Keratinocyte (primary cell): Measurements from ENCODE around the gene KDR. TPM values are rescaled to one million over a fixed set of nuclear protein-coding genes. Genes with fewer than 3 reads are reported as not detected.

Experiments used
- DNase-seq: peaks from one replicate; pipeline ENCODE4 v3.0.0-alpha.2; 2011; ENCODE audit warnings: low read depth, missing footprints, low spot score
- FAIRE-seq: peaks from 2 replicates; lab custom pipeline; 2011; peaks lifted over from hg19 to GRCh38; lab: Jason Lieb, UNC
- H2AFZ ChIP-seq: 2 replicates; pipeline ENCODE4 v1.6.0; 2012; ENCODE audit warnings: low read length, control low read depth, inconsistent platforms; ENCODE audit not compliant: control insufficient read depth
- H3K27ac ChIP-seq: 2 replicates; pipeline ENCODE4 v1.5.1; 2011; ENCODE audit warnings: low read length; ENCODE audit not compliant: control insufficient read depth, insufficient read depth
- H3K27me3 ChIP-seq: 3 replicates; pipeline ENCODE4 v1.6.0; 2011; ENCODE audit warnings: low read length; ENCODE audit not compliant: control insufficient read depth, insufficient read depth; ENCODE audit errors: extremely low read depth
- H3K36me3 ChIP-seq, 2 experiments: 2 replicates in 1 of 2; 3 replicates in 1 of 2; pipeline ENCODE4 v1.5.1; 2011; ENCODE audit warnings: low read length in 2 of 2, mild to moderate bottlenecking in 1 of 2; ENCODE audit not compliant: control insufficient read depth in 2 of 2, insufficient read depth in 2 of 2; ENCODE audit errors: extremely low read depth in 1 of 2
- H3K4me1 ChIP-seq: 3 replicates; pipeline ENCODE4 v1.5.1; 2011; ENCODE audit warnings: low read length; ENCODE audit not compliant: control insufficient read depth, insufficient read depth; ENCODE audit errors: extremely low read depth
- H3K4me2 ChIP-seq: 3 replicates; pipeline ENCODE4 v1.6.0; 2011; ENCODE audit warnings: low read depth, low read length; ENCODE audit not compliant: control insufficient read depth, insufficient read depth; ENCODE audit errors: extremely low read depth
- H3K4me3 ChIP-seq, 3 experiments: fragments of 200-600 bp in 1 of 3; sonication (generic) in 1 of 3; 2 replicates in 2 of 3; 3 replicates in 1 of 3; pipeline ENCODE4 v1.5.1; 2011 to 2016; ENCODE audit warnings: low read length in 3 of 3, mild to moderate bottlenecking in 3 of 3, control low read depth in 2 of 3, inconsistent platforms in 1 of 3, low read depth in 1 of 3, mixed read lengths in 1 of 3, mixed run types in 1 of 3, moderate library complexity in 1 of 3; ENCODE audit not compliant: control insufficient read depth in 2 of 3, insufficient read depth in 2 of 3; ENCODE audit errors: extremely low read depth in 1 of 3
- H3K79me2 ChIP-seq: 2 replicates; pipeline ENCODE4 v1.6.0; 2012; ENCODE audit warnings: low read length; ENCODE audit not compliant: control insufficient read depth, insufficient read depth
- H3K9ac ChIP-seq: 3 replicates; pipeline ENCODE4 v1.6.0; 2011; ENCODE audit warnings: low read length; ENCODE audit not compliant: control insufficient read depth, insufficient read depth; ENCODE audit errors: extremely low read depth
- H3K9me1 ChIP-seq: 3 replicates; pipeline ENCODE4 v1.6.0; 2011; ENCODE audit warnings: low read length; ENCODE audit not compliant: control insufficient read depth, insufficient read depth; ENCODE audit errors: extremely low read depth
- H3K9me3 ChIP-seq: 2 replicates; pipeline ENCODE4 v1.5.1; 2012; ENCODE audit warnings: low read depth, low read length; ENCODE audit not compliant: control insufficient read depth
- H4K20me1 ChIP-seq: 3 replicates; pipeline ENCODE4 v1.6.0; 2011; ENCODE audit warnings: low read length; ENCODE audit not compliant: control insufficient read depth, insufficient read depth; ENCODE audit errors: extremely low read depth
- EZH2 ChIP-seq: IDR thresholded peaks from one replicate; pipeline ENCODE4 v1.6.1; 2012; ENCODE audit warnings: inconsistent platforms, mild to moderate bottlenecking, low read length, moderate library complexity
- dilution Hi-C: fragments of 300-500 bp; cut with MboI; formaldehyde crosslinking; loops from one replicate; pipeline ENCODE4 v1.7.0; 2020; ENCODE audit warnings: low sequenced_read_pairs; ENCODE audit not compliant: extremely low pct_ligation_motif_present
- polyA plus RNA-seq, 5 experiments: library from polyadenylated mRNA; depleted of rRNA in 3 of 5; stranded (reverse) in 3 of 5; stranded (forward) in 1 of 5; unstranded in 1 of 5; fragments of >200 nt; gene quantifications; 1 replicate in 1 of 5; 2 replicates in 3 of 5; 3 replicates in 1 of 5; pipeline versions ENCODE4 v1.2.1 to v1.2.3, GENCODE V29; 2011 to 2012; ENCODE audit warnings: missing spikeins in 2 of 5, low read depth in 1 of 5, low replicate concordance in 1 of 5
- TF ChIP-seq, protein P1 (sequence below), 3 experiments: IDR thresholded peaks in 1 of 3; conservative IDR thresholded peaks in 1 of 3; optimal IDR thresholded peaks in 1 of 3; 2 replicates in 2 of 3; 3 replicates in 1 of 3; pipeline versions ENCODE3 to v1.5.1; 2011; ENCODE audit warnings: low read length in 3 of 3, mild to moderate bottlenecking in 3 of 3, moderate library complexity in 2 of 3, control low read depth in 1 of 3, inconsistent platforms in 1 of 3; ENCODE audit not compliant: insufficient read depth in 2 of 3; ENCODE audit errors: extremely low read depth in 1 of 3

KDR gene
- polyA plus RNA-seq, 1 donor (not counting 4 experiments of a cell fraction or from before 2014, with no cell fraction given) = not detected

- Histone ChIP-seq H4K20me1 (no peaks in the 10 kb centered on the region), H3K27me3 (no peaks in the 10 kb centered on the region), H3K4me3 (no peak overlapping the region), H3K9me1 (no peaks in the 10 kb centered on the region), H3K4me1 (no peaks in the 10 kb centered on the region), H2AFZ (no peak overlapping the region), H3K9me3 (no peaks in the 10 kb centered on the region), H3K36me3 (no peaks in the 10 kb centered on the region), H3K9ac (no peak overlapping the region), H3K79me2 (no peaks in the 10 kb centered on the region), H3K4me2 (no peak overlapping the region), H3K27ac (no peak overlapping the region)
- no peak for DNase-seq
- TF ChIP-seq, protein P1, sequence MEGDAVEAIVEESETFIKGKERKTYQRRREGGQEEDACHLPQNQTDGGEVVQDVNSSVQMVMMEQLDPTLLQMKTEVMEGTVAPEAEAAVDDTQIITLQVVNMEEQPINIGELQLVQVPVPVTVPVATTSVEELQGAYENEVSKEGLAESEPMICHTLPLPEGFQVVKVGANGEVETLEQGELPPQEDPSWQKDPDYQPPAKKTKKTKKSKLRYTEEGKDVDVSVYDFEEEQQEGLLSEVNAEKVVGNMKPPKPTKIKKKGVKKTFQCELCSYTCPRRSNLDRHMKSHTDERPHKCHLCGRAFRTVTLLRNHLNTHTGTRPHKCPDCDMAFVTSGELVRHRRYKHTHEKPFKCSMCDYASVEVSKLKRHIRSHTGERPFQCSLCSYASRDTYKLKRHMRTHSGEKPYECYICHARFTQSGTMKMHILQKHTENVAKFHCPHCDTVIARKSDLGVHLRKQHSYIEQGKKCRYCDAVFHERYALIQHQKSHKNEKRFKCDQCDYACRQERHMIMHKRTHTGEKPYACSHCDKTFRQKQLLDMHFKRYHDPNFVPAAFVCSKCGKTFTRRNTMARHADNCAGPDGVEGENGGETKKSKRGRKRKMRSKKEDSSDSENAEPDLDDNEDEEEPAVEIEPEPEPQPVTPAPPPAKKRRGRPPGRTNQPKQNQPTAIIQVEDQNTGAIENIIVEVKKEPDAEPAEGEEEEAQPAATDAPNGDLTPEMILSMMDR (optimal IDR thresholded peaks at IDR 0.05 in 1 of 3, IDR thresholded peaks at IDR 0.05 in 1 of 3, conservative IDR thresholded peaks at IDR 0.05 in 1 of 3; ENCODE audit: extremely low read depth in 1 of 3, insufficient read depth in 2 of 3, low read length in 3 of 3) = no peak
- TF ChIP-seq EZH2 = no peak
- FAIRE-seq = no peak
- dilution Hi-C loops = no loop called here
These were observed 8.9 kb downstream of the KDR start for GRCh38 chr4:55116450-55116849.

DNA sequence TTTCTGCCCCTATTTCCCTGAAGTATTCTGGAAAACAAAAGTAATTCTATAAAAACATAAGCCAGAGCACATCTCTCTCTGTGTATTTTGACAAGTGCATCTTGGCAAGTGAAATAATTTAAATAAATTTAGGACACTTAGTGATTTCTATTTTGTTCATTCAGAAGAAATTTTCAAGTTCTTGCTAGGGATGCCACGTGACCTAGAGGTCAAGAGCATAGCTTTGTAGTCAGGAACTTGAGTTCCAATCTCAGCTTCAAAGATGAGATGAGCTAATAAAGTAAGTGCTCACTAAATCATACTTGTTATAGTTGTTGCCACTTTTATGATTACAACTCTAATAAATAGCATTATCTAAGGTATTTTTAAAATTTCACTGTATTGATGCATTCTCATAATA lies 13.8 kb downstream of the KDR start:
- no peak overlapping the region for H3K9ac ChIP-seq
- no peaks in the 10 kb centered on the region for H3K79me2 ChIP-seq
- H3K9me3 ChIP-seq = no peaks in the 10 kb centered on the region
- no peak overlapping the region for H2AFZ ChIP-seq
- TF ChIP-seq, protein P1 (optimal IDR thresholded peaks at IDR 0.05 in 1 of 3, IDR thresholded peaks at IDR 0.05 in 1 of 3, conservative IDR thresholded peaks at IDR 0.05 in 1 of 3; ENCODE audit: extremely low read depth in 1 of 3, insufficient read depth in 2 of 3, low read length in 3 of 3) = no peak
- TF ChIP-seq EZH2 = no peak
- dilution Hi-C loops = no loop called here
- H4K20me1 ChIP-seq = no peaks in the 10 kb centered on the region
- no peaks in the 10 kb centered on the region for H3K9me1 ChIP-seq
- H3K27me3 ChIP-seq = no peaks in the 10 kb centered on the region
- H3K4me3 ChIP-seq = no peak overlapping the region
- no peak overlapping the region for H3K27ac ChIP-seq
- H3K4me1 ChIP-seq = no peaks in the 10 kb centered on the region
- FAIRE-seq (no peak), DNase-seq (no peak)
- H3K36me3 ChIP-seq = no peaks in the 10 kb centered on the region
- no peak overlapping the region for H3K4me2 ChIP-seq
